IMR-90 (cell line): ENCODE results near the gene RARB. TPM values are rescaled to one million over a fixed set of nuclear protein-coding genes. Genes with fewer than 3 reads are reported as not detected.

Experiments
- ATAC-seq: fragments of 200-7000 bp; cut with Tn5 transposase; 2 replicates; pipeline ENCODE4 v1.9.1; 2020; ENCODE audit warnings: low read depth, mild to moderate bottlenecking, moderate library complexity
- BruUV-seq: library from RNA; stranded (reverse); fragments of 400-500 nt; replicated peaks from 2 replicates; lab custom pipeline; 2021; lab: Mats Ljungman, UMichigan
- CTCF ChIA-PET: fragments of 300-600 bp; formaldehyde crosslinking; extraction: SDS; loops from one replicate; lab custom pipeline; 2021; ENCODE audit warnings: antibody characterized with exemption; lab: Yijun Ruan, JAX
- POLR2A ChIA-PET: fragments of 300-600 bp; sonication (Branson Sonifier 250); formaldehyde crosslinking; loops from one replicate; lab custom pipeline; 2022; ENCODE audit warnings: antibody characterized with exemption; ENCODE audit not compliant: unreplicated experiment; lab: Charles Lee
- DNase-seq: peaks from one replicate; pipeline ENCODE4 v3.0.0; 2013
- H2AFZ ChIP-seq: replicated peaks from 2 replicates; pipeline ENCODE3; 2013; ENCODE audit warnings: low read length, mild to moderate bottlenecking; ENCODE audit not compliant: poor library complexity
- H2AK5ac ChIP-seq: 2 replicates; pipeline ENCODE4 v1.6.1; 2013; ENCODE audit warnings: low read depth, low read length, inconsistent platforms
- H2AK9ac ChIP-seq: replicated peaks from 2 replicates; pipeline ENCODE3; 2013; ENCODE audit warnings: mild to moderate bottlenecking, low read depth, low read length, moderate library complexity; ENCODE audit not compliant: poor library complexity
- H2BK120ac ChIP-seq: 2 replicates; pipeline ENCODE4 v1.6.1; 2013; ENCODE audit warnings: low read depth, low read length, inconsistent platforms
- H2BK15ac ChIP-seq: 3 replicates; pipeline ENCODE4 v1.6.1; 2013; ENCODE audit warnings: low read depth, low read length, inconsistent platforms
- H2BK20ac ChIP-seq: 2 replicates; pipeline ENCODE4 v1.6.1; 2013; ENCODE audit warnings: low read depth, mild to moderate bottlenecking, inconsistent platforms, low read length, moderate library complexity
- H2BK5ac ChIP-seq: 2 replicates; pipeline ENCODE4 v1.6.1; 2013; ENCODE audit warnings: mild to moderate bottlenecking, low read depth, low read length, inconsistent platforms; ENCODE audit not compliant: poor library complexity, severe bottlenecking
- H3K14ac ChIP-seq: replicated peaks from 2 replicates; pipeline ENCODE4 v1.6.1; 2013; ENCODE audit warnings: low read depth, low read length, inconsistent platforms
- H3K18ac ChIP-seq: 2 replicates; pipeline ENCODE4 v1.6.1; 2013; ENCODE audit warnings: low read depth, low read length, control low read depth
- H3K23ac ChIP-seq: 2 replicates; pipeline ENCODE4 v1.6.1; 2013; ENCODE audit warnings: low read depth, low read length, inconsistent platforms
- H3K27ac ChIP-seq: 2 replicates; pipeline ENCODE4 v1.5.1; 2013; ENCODE audit warnings: mild to moderate bottlenecking, control low read depth, low read length; ENCODE audit not compliant: insufficient read depth
- H3K27me3 ChIP-seq: 2 replicates; pipeline ENCODE4 v1.6.1; 2013; ENCODE audit warnings: low read length; ENCODE audit not compliant: control insufficient read depth, insufficient read depth
- H3K36me3 ChIP-seq: 2 replicates; pipeline ENCODE4 v1.6.1; 2013; ENCODE audit warnings: low read length, mixed read lengths; ENCODE audit not compliant: control insufficient read depth, insufficient read depth
- H3K4ac ChIP-seq: 2 replicates; pipeline ENCODE4 v1.6.1; 2013; ENCODE audit warnings: low read depth, low read length, inconsistent platforms
- H3K4me1 ChIP-seq: 2 replicates; pipeline ENCODE4 v1.6.1; 2013; ENCODE audit warnings: low read length, mixed read lengths; ENCODE audit not compliant: control insufficient read depth, insufficient read depth
- H3K4me2 ChIP-seq: 2 replicates; pipeline ENCODE4 v1.6.1; 2013; ENCODE audit warnings: low read depth, mild to moderate bottlenecking, control low read depth, low read length, moderate library complexity
- H3K4me3 ChIP-seq: 2 replicates; pipeline ENCODE4 v1.5.1; 2013; ENCODE audit warnings: low read depth, mild to moderate bottlenecking, control low read depth, low read length, moderate library complexity; ENCODE audit not compliant: insufficient read depth
- H3K56ac ChIP-seq: 2 replicates; pipeline ENCODE4 v1.6.1; 2013; ENCODE audit warnings: low read length, inconsistent platforms; ENCODE audit not compliant: insufficient read depth; ENCODE audit errors: extremely low read depth
- H3K79me1 ChIP-seq, 2 experiments: 2 replicates each; pipeline ENCODE4 v1.6.1; 2013; ENCODE audit warnings: low read length in 2 of 2, inconsistent platforms in 1 of 2, low read depth in 1 of 2
- H3K9ac ChIP-seq: 2 replicates; pipeline ENCODE4 v1.6.1; 2013; ENCODE audit warnings: low read depth, low read length, control low read depth
- H3K9me1 ChIP-seq: 2 replicates; pipeline ENCODE4 v1.6.1; 2013; ENCODE audit warnings: low read length, inconsistent platforms; ENCODE audit not compliant: insufficient read depth
- H3K9me3 ChIP-seq: 2 replicates; pipeline ENCODE4 v1.6.1; 2013; ENCODE audit warnings: low read length; ENCODE audit not compliant: control insufficient read depth, insufficient read depth
- H4K20me1 ChIP-seq: 2 replicates; pipeline ENCODE4 v1.6.1; 2013; ENCODE audit warnings: low read length, inconsistent platforms; ENCODE audit not compliant: insufficient read depth
- H4K5ac ChIP-seq: 2 replicates; pipeline ENCODE4 v1.6.1; 2013; ENCODE audit warnings: mild to moderate bottlenecking, low read depth, low read length, control low read depth
- H4K8ac ChIP-seq, 2 experiments: 2 replicates each; pipeline ENCODE4 v1.6.1; 2013; ENCODE audit warnings: low read depth in 2 of 2, low read length in 2 of 2, control low read depth in 1 of 2, inconsistent platforms in 1 of 2
- H4K91ac ChIP-seq: 2 replicates; pipeline ENCODE4 v1.6.1; 2013; ENCODE audit warnings: low read depth, low read length, inconsistent platforms; ENCODE audit not compliant: insufficient read depth
- CEBPB ChIP-seq: IDR thresholded peaks from 2 replicates; pipeline ENCODE4 v1.6.1; 2012; ENCODE audit warnings: low read depth, low read length, improper control_type of control experiment
- WGBS, 2 experiments: methylation state at CpG; one replicate each; pipeline versions ENCODE4 v1.1.5 to v1.1.7; 2013; ENCODE audit warnings: missing lambda C conversion rate in 2 of 2; ENCODE audit not compliant: insufficient read length in 1 of 2; ENCODE audit errors: extremely low coverage in 2 of 2; 5-methylcytosine and 5-hydroxymethylcytosine counted together
- dilution Hi-C: fragments of 300-500 bp; cut with HindIII; formaldehyde crosslinking; loops from one replicate; pipeline ENCODE4 v1.14.3; 2018; ENCODE audit warnings: low sequenced_read_pairs; ENCODE audit not compliant: unreplicated experiment
- in situ Hi-C: fragments of 300-500 bp; cut with MboI; formaldehyde crosslinking; loops from 3 replicates; pipeline ENCODE4 v1.14.3; 2019; ENCODE audit warnings: low sequenced_read_pairs, inconsistent platforms, mixed read lengths
- intact Hi-C: fragments of 100-400 bp; cut with micrococcal nuclease; formaldehyde crosslinking; loops from 2 replicates; pipeline ENCODE4 v1.10.0; 2022
- polyA plus RNA-seq, 3 experiments: library from polyadenylated mRNA; depleted of rRNA; stranded (reverse); fragments of >200 nt; gene quantifications; 2 replicates each; pipeline ENCODE4 v1.2.3, GENCODE V29; 2012; ENCODE audit warnings: low replicate concordance in 1 of 3
- total RNA-seq: library from RNA; depleted of rRNA; stranded (reverse); fragments of >200 nt; gene quantifications from 2 replicates; pipeline ENCODE4 v1.2.3, GENCODE V29; 2012
- TF ChIP-seq, protein P1 (sequence below): conservative IDR thresholded peaks from 2 replicates; pipeline ENCODE4 v1.5.1; 2012; ENCODE audit warnings: mild to moderate bottlenecking, low read depth, low read length, improper control_type of control experiment
- TF ChIP-seq, protein P2 (sequence below): fragments of 150-350 bp; IDR thresholded peaks from 2 replicates; pipeline ENCODE4 v1.6.1; 2017; ENCODE audit warnings: mild to moderate bottlenecking, antibody characterized with exemption, low read length, low read depth

Gene RARB
- total and polyA plus RNA-seq, 2 of the 4 experiments (the other 2 are of a cell fraction): 0.53 to 1.4 TPM

DNA sequence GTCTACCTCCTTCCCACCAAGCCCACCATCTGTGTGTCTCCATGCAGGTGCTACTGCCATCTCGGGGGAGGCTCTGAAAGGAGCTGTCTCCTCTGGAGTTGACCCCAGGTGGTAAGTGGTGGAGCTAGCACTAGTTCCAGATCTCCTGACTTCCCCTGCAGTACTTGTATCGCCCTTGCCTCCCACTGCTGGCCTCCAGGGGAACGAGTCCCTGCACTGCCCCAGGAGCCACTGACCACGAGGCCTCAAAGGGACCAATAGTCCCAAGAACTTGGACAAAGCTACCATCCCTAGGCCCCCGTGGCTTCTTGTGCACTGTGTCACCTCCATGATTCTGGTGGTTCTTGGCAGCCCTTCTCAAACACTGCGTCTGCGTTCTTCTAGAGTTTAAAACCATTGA is 137.7 kb downstream of the RARB start:
- Histone ChIP-seq H2BK120ac (no peak overlapping the region), H3K9me3 (no peaks in the 10 kb centered on the region), H3K23ac (no peak overlapping the region), H3K18ac (no peak overlapping the region), H2AK9ac (no peak overlapping the region), H3K36me3 (no peaks in the 10 kb centered on the region), H4K5ac (no peak overlapping the region), H3K27ac (no peak overlapping the region), H4K8ac (no peak overlapping the region), H2BK15ac (no peak overlapping the region), H2BK20ac (no peak overlapping the region), H3K56ac (no peak overlapping the region), H4K20me1 (no peaks in the 10 kb centered on the region), H3K4me1 (no peaks in the 10 kb centered on the region), H3K27me3 (0 out of 2 replicates have a peak, but pooled peaks cover 2% of the 10 kb centered on the region), H2AFZ (no peak overlapping the region), H3K79me1 (no peaks in the 10 kb centered on the region), H2AK5ac (no peak overlapping the region), H3K14ac (no peak overlapping the region), H4K91ac (no peak overlapping the region), H3K4ac (no peak overlapping the region), H3K9ac (no peak overlapping the region), H3K4me3 (no peak overlapping the region), H3K4me2 (no peak overlapping the region), H3K9me1 (no peaks in the 10 kb centered on the region), H2BK5ac (no peak overlapping the region)
- CTCF ChIA-PET: interaction anchor here (0.6 kb wide), 1 partner anchor 591 kb away, joined by 6 read pairs; no protein-coding TSS in a partner anchor
- no peak for ATAC-seq
- dilution Hi-C loops (no loop called here), intact Hi-C loops (no loop called here), in situ Hi-C loops (no loop called here)
- no TSS peak for BruUV-seq
- no peak for DNase-seq
- 80% methylated on average over 1 of the region's 7 CpGs; no CpG with 5 or more reads in 1 of the 2 experiments for WGBS, 2 experiments
- POLR2A ChIA-PET: no interaction called here
- TF ChIP-seq, protein P1, sequence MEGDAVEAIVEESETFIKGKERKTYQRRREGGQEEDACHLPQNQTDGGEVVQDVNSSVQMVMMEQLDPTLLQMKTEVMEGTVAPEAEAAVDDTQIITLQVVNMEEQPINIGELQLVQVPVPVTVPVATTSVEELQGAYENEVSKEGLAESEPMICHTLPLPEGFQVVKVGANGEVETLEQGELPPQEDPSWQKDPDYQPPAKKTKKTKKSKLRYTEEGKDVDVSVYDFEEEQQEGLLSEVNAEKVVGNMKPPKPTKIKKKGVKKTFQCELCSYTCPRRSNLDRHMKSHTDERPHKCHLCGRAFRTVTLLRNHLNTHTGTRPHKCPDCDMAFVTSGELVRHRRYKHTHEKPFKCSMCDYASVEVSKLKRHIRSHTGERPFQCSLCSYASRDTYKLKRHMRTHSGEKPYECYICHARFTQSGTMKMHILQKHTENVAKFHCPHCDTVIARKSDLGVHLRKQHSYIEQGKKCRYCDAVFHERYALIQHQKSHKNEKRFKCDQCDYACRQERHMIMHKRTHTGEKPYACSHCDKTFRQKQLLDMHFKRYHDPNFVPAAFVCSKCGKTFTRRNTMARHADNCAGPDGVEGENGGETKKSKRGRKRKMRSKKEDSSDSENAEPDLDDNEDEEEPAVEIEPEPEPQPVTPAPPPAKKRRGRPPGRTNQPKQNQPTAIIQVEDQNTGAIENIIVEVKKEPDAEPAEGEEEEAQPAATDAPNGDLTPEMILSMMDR: no peak
- TF ChIP-seq CEBPB: no peak
- TF ChIP-seq, protein P2, sequence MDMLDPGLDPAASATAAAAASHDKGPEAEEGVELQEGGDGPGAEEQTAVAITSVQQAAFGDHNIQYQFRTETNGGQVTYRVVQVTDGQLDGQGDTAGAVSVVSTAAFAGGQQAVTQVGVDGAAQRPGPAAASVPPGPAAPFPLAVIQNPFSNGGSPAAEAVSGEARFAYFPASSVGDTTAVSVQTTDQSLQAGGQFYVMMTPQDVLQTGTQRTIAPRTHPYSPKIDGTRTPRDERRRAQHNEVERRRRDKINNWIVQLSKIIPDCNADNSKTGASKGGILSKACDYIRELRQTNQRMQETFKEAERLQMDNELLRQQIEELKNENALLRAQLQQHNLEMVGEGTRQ: no peak
